Measurements from ENCODE around the gene SLC29A1.
"Not testable (repeated sequence)": the region's sequence is repeated elsewhere in the genome, so short reads cannot be mapped to it uniquely, and the experiment has no call there.

SLC29A1 gene

GRCh38 chr6:44224029-44224964 lies 902 bp downstream of the SLC29A1 start:
- no peak for DNase-seq

DNA sequence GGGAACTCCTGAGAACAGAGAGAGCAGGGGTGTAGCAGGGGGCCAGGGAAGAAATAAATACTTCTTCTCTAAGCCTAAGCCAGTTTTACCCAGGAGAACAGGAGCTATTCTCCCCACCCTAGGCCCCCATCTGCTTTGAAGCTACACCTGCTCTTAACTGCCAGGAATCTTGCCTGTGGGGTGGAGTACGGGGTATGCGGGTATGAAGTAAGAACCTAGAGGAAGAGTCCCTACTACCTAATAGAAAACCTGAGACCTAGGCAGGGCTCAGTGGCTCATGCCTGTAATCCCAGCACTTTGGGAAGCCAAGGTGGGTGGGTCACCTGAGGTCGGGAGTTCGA lies 1.5 kb downstream of the SLC29A1 start:
- DNase-seq, result no peak

DNA sequence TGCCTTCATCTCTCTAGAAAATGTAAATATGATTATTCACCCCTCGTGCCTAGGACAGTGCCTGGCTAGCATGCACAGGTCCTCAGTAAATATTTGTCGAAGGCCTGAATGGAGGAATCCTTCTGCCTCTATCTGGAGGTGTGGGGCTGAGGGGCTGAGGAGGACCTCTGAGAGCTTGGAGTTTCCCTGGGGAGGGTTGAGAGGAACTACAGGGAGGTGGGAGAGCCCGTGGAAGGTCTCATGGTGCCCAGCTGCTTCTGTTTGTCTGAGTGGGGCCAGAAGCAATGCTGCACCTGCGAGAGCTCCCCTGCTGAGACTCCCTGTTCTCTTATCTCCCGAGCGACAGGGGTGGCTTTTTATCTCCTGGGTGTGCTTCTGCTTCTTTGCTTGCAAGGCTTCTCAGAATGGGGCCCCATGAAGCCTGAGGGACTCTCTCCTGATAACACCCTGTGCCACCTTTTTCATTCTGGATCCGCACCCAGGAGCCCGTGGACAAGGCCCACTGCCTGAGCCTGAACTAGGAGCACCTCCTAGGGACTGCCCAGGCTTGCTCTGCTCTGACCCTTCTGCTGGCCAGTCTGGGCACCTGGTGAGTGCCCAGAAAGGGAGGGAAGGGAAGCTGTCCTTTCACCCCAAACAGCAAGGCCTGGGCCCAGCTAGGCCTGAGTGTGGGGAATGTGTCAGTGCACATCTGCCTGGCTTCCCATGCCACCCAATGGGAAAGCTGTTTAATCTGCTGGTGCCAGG lies 2.4 kb downstream of the SLC29A1 start:
- DNase-seq, result no peak

DNA sequence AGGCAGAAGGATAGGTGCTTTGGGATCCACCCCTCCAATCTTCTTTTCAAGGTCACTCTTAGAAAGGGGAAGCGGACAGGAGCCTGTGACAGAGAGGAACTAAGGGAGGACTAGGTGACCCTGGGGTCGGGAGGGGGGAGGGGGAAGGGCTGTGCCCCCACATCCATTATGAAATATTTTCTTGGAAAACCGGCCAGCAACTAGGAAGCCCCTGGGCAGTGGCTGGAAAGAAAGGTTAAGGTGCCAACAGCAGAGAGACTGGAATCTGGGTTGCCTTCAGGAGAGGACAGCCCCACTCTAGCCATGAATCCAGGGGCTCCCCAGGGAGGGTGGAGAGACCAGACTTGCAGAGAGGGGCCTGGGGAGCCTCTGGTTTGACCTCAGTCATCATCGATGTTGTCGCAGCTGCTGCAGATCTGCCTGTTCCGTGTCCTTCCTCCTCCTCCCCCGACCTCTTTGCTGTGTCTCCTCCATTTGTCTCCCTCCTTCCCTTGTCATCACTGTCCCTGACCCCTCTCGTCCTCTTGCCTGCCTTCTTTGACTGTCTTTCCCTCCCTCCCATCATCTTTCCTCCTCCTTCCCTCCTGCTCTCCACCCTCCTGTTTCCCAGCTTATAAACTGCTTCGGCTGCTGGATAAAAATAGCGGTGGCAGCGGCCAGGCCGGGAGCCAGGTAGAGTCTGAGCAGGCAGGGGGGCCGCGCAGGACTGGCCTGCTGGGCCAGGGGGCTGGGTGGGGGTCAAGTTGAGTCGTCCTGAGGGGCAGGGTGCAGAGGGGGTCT lies 3.2 kb downstream of the SLC29A1 start:
- DNase-seq, result no peak

DNA sequence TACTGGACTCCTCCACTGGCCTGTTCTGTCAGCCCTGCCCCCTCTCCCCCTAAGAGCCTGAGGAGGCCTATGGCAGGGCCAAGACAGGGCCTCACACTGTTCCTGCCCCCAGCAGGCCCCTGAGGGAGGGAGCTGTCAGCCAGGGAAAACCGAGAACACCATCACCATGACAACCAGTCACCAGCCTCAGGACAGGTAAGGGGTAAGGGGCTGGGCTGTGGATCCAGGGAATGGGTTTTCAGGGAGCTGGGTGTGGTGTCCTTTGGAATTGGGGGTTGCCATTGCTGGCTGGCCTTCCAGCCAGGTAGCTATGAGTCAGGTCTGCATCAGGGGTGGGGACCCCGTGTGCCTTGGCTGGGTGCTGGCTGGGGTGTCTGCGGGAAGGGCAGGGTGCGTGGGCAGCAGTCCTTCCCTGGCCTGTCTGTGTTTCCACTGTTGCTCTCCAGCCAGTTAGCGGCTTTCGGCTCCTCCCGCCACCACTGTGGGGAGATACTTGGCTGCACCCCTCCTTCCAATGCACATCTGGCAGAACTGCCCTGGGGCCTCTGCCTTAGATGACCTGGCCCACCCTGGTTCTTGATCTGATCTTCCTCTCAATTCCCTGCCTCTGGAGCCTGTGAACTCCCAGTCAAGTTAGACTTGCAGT lies 3.9 kb downstream of the SLC29A1 start:
- no peak for DNase-seq

GRCh38 chr6:44228031-44228430 lies 4.6 kb downstream of the SLC29A1 start:
- no peak for DNase-seq

DNA sequence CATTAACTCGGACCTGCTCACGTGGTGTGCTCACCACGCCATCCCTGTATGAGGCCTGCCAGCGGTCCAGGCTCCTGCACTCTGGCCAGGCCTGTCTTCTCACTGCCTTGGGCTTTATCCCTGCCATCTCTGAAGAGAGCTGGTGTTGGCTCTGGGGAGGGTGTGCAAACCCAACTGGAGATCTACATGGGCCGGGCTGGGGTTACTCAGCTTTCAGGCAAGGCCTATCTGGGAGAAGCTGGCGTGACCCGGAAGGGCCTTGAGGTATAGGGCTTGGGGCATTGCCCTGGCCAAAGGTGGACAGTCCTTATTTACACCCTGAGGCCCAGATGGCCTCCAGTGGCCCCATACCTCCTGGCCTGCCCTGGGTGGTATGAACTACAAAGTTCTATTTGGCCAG lies 5.0 kb downstream of the SLC29A1 start:
- DNase-seq, result no peak

DNA sequence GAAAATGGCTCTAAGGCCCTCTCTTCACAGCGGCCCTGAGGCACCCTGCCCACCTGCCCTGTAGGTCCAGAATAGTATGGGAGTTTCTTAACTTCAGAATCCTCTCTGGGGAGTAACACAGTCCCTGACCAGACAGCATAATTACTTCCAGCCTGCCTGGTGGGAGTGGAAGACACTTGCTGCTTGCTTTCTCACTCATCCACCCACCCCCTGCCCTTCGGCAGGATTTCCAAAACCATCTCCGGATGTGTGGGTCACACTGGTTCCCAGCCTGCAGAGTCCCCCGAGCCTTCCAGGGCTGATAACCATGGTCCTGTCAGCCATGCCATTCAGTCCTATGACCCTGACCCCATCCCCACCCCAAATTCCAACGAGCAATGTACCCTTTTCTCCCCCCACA lies 5.4 kb downstream of the SLC29A1 start:
- DNase-seq, result no peak

- DNase-seq, result no peak
Measured at GRCh38 chr6:44229376-44230033, 6.1 kb downstream of the SLC29A1 start.

- DNase-seq, result no peak
Measured at GRCh38 chr6:44230034-44230675, 6.8 kb downstream of the SLC29A1 start.

- not testable (repeated sequence) for DNase-seq
Measured at GRCh38 chr6:44231426-44231825, 8.0 kb downstream of the SLC29A1 start.

DNA sequence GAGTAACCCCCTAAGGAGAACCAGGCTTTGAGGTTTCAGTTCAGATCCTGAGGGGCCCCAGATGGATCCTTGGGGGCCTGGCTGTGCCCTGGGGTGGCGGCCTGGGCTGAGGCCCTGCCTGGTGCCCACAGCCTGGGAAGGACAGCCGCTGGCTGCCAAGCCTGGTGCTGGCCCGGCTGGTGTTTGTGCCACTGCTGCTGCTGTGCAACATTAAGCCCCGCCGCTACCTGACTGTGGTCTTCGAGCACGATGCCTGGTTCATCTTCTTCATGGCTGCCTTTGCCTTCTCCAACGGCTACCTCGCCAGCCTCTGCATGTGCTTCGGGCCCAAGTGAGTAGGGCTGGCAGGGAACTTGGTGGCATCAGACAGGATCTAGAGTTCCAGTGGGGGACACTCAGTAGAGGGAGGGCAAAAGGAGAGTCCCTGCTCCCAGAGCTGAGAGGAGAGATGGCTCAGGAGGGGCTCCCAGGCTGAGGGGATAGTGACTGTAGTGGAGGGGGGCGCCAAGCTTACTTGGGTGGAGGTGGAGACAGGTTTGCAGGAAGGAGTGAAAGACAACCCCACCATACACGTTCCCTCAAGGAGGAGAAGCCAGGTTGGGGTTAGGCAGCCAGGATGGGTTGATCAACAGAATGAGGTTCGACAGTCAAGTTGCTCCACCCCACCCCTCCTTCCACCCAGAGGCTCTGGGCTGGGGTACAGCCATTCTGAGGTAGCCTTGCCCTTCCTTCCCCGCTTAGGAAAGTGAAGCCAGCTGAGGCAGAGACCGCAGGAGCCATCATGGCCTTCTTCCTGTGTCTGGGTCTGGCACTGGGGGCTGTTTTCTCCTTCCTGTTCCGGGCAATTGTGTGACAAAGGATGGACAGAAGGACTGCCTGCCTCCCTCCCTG lies 9.5 kb downstream of the SLC29A1 start:
- DNase-seq, result no peak

DNA sequence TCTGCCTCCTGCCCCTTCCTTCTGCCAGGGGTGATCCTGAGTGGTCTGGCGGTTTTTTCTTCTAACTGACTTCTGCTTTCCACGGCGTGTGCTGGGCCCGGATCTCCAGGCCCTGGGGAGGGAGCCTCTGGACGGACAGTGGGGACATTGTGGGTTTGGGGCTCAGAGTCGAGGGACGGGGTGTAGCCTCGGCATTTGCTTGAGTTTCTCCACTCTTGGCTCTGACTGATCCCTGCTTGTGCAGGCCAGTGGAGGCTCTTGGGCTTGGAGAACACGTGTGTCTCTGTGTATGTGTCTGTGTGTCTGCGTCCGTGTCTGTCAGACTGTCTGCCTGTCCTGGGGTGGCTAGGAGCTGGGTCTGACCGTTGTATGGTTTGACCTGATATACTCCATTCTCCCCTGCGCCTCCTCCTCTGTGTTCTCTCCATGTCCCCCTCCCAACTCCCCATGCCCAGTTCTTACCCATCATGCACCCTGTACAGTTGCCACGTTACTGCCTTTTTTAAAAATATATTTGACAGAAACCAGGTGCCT lies 10.2 kb downstream of the SLC29A1 start:
- DNase-seq, result no peak

DNA sequence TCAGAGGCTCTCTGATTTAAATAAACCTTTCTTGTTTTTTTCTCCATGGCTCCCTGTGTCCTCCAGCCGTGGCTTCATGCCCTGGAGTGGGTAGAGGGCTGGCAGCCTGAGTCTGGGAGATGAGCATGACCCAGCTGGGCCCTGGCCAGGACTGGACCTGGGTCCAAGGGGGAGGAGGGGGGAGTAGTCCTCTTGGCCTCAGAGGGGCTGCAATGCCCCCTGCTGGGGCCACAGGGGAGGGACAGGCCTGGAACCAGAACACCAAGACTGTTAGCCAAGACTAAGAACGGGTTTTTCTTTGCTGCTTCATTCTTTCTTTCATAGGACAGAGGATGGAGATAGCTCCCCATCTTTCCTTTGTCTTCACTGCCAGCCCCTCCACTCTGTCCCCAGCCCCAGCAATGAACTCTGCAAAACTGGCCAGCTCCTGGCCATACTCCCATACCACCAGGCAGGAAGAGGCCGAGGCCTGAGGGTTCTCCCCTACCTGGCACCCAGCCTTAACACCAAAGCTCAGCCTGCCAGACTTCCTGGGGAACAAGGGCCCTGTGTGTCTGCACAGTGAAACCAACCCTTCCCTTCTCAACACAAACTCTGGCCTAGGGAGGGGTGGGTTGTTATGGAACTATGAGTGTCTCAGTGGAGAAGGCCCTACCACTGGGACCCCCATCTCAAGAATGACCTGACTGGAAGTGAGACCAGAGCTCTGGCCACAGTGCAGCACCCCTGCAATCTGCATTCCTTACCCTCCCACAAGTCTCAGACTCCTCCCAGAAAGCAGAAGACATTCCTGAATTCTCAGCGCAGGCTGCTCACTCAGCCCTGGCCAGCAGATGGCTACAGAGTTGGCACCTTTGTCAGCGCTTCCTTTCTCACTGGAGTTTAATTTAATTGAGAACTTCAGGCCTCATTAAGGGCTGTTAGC lies 11.0 kb downstream of the SLC29A1 start:
- no peak for DNase-seq

- no peak for DNase-seq
Measured at GRCh38 chr6:44235269-44235668, 11.9 kb downstream of the SLC29A1 start.

DNA sequence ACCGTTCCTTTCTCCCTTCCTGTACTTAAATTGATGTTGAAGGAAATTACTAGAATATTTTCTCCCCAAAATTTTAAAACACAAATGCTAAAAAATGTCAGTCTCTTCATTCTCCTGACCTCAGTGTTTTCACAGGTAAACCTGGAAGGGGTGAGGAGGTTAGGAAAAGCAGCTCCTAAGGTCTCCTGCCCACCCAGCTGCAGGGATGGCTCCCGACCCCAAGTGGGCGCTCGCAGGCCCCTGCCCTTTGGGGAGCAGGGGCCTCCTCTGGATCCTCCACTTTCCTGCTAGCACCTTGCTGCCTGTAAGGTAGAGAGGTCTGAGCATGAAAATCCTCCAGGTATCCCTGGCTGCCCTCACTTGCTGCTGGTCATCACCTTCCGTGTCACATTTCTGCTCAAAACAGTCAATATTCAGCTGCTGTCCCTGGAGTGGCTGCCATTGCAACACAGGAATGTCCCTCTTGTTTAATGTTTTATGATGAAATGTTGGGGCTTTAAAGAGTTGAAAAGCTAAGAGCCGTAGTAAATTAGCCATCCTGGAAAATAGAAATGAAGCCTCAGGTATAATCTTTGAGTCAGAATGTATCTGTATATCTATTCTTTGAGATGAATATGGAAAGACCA lies 12.6 kb downstream of the SLC29A1 start:
- DNase-seq, result no peak

- peak; percentile 65 to 66 for DNase-seq
Measured at GRCh38 chr6:44237021-44237812, 13.8 kb downstream of the SLC29A1 start.
